Lung (tissue), 12 donors: ENCODE results near the gene BCL10. TPM values are rescaled to one million over a fixed set of nuclear protein-coding genes. Genes with fewer than 3 reads are reported as not detected.

Source experiments
- ATAC-seq: fragments of 200-7000 bp; cut with Tn5 transposase; one replicate; pipeline ENCODE4 v1.9.1; 2020; ENCODE audit warnings: moderate number of reproducible peaks; ENCODE audit not compliant: insufficient read depth, low FRiP score
- DNase-seq, 3 donors: peaks; one replicate each; pipeline ENCODE4 v3.0.0-alpha.2; 2013 to 2017
- H3K27ac ChIP-seq, 2 donors: one replicate each; pipeline ENCODE4 v1.5.1; 2013; ENCODE audit warnings: mild to moderate bottlenecking in 2 of 2, moderate library complexity in 2 of 2, control low read depth in 1 of 2, inconsistent platforms in 1 of 2, low read depth in 1 of 2, low read length in 1 of 2
- H3K27me3 ChIP-seq, 3 donors: one replicate each; pipeline ENCODE4 v1.5.1; 2013; ENCODE audit warnings: low read length in 2 of 3; ENCODE audit not compliant: control insufficient read depth in 3 of 3, insufficient read depth in 3 of 3
- H3K36me3 ChIP-seq, 4 donors: one replicate each; pipeline ENCODE4 v1.5.1; 2013; ENCODE audit warnings: low read length in 4 of 4, mild to moderate bottlenecking in 1 of 4, moderate library complexity in 1 of 4; ENCODE audit not compliant: control insufficient read depth in 4 of 4, insufficient read depth in 4 of 4
- H3K4me1 ChIP-seq, 5 donors: one replicate each; pipeline ENCODE4 v1.5.1; 2013; ENCODE audit warnings: low read length in 5 of 5, mild to moderate bottlenecking in 2 of 5, moderate library complexity in 1 of 5; ENCODE audit not compliant: control insufficient read depth in 5 of 5, insufficient read depth in 5 of 5
- H3K4me3 ChIP-seq: one replicate; pipeline ENCODE4 v1.5.1; 2013; ENCODE audit warnings: mild to moderate bottlenecking, control low read depth, moderate library complexity
- H3K9ac ChIP-seq, 2 donors: one replicate each; pipeline ENCODE4 v1.5.1; 2013; ENCODE audit warnings: low read length in 2 of 2, control low read depth in 1 of 2; ENCODE audit not compliant: insufficient read depth in 1 of 2
- H3K9me3 ChIP-seq, 4 donors: one replicate each; pipeline ENCODE4 v1.5.1; 2013; ENCODE audit warnings: low read length in 3 of 4, mild to moderate bottlenecking in 1 of 4, moderate library complexity in 1 of 4; ENCODE audit not compliant: control insufficient read depth in 4 of 4, insufficient read depth in 3 of 4
- WGBS, 2 donors: extraction: QIAGEN DNeasy Blood & Tissue Kit; methylation state at CpG; one replicate each; pipeline ENCODE4 v1.1.7; 2013; 5-methylcytosine and 5-hydroxymethylcytosine counted together
- polyA plus RNA-seq, 2 donors: library from polyadenylated mRNA; stranded (reverse); fragments of 200-250 nt; gene quantifications; one replicate each; pipeline ENCODE4 v1.2.1, GENCODE V29; 2013
- total RNA-seq, 2 donors: library from RNA; depleted of rRNA in 1 of 2; stranded (reverse); fragments of >200 nt in 1 of 2; gene quantifications; one replicate each; pipeline ENCODE4 v1.2.1, GENCODE V29; 2014 to 2021
- TF ChIP-seq, protein P1 (sequence below): IDR thresholded peaks from 2 replicates; pipeline ENCODE4 v1.5.1; 2012; ENCODE audit warnings: mild to moderate bottlenecking; ENCODE audit errors: control extremely low read depth, extremely low read depth
- donor health status: control.
- donor health status: control.
- donor health status: Bipolar disorder and iron deficiency.
- donor health status: healthy.
- donor health status: DM: yes; HTN: yes; CAD: no.

BCL10 gene
- total and polyA plus RNA-seq, 4 donors: 9.9 to 32.3 (median 18.8) TPM

DNA sequence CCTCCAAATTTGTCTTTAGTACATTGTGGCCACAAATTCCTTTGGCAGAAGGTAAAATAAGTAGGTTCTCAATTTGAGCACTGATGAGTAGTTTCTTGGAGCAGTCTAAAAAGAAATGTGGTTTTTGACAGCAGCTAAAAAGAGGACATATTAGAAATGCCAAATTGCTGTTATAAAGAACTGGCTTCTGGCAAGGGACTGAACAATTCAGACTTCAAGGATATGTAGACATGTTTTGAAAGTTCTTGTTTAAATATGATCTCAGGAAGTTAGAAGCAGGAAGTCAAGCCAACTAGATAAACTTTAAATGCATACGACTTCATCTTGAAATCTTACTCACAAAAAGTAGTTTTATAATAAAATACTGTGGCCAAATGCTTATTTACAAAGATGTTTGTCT lies 35.8 kb downstream of the BCL10 start:
- Histone ChIP-seq H3K27me3 (no peaks in the 10 kb centered on the region), H3K4me3 (no peak overlapping the region), H3K36me3 (no peaks in the 10 kb centered on the region), H3K27ac (no peak overlapping the region), H3K9me3 (no peaks in the 10 kb centered on the region), H3K9ac (no peak overlapping the region), H3K4me1 (peaks cover 2 to 43% (median 21%) of the 10 kb centered on the region in 5 donors)
- WGBS, 2 donors: 0 to 2% methylated on average over 1 of the region's 1 CpG
- ATAC-seq (peak; percentile 53), DNase-seq (peak in 2 of 3 donors; percentile 59 to 78)
- TF ChIP-seq, protein P1, sequence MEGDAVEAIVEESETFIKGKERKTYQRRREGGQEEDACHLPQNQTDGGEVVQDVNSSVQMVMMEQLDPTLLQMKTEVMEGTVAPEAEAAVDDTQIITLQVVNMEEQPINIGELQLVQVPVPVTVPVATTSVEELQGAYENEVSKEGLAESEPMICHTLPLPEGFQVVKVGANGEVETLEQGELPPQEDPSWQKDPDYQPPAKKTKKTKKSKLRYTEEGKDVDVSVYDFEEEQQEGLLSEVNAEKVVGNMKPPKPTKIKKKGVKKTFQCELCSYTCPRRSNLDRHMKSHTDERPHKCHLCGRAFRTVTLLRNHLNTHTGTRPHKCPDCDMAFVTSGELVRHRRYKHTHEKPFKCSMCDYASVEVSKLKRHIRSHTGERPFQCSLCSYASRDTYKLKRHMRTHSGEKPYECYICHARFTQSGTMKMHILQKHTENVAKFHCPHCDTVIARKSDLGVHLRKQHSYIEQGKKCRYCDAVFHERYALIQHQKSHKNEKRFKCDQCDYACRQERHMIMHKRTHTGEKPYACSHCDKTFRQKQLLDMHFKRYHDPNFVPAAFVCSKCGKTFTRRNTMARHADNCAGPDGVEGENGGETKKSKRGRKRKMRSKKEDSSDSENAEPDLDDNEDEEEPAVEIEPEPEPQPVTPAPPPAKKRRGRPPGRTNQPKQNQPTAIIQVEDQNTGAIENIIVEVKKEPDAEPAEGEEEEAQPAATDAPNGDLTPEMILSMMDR: no peak

DNA sequence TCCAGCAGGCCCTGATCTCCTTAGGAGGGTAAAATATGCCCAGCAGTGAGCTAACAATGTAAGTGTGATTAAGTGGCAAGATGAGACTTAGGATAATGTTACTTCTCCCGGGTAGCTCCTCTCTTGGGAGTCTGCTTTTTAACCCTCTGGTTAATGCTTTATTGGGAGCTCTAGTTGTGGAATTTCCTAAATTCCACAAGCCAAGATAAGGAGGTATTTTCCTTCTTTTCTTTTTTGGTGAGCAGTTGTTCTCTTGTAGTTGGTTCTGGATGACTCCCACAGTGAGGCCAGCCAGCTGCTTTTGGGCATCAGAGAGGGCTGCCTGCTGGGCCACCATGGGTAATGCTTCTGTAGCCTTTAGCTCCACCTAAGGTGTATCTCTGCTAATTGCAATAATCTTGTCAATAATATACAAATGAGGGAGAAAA lies 36.2 kb downstream of the BCL10 start:
- peak overlapping the region in 1 of 2 donors; percentile 62 for H3K27ac ChIP-seq
- H3K36me3 ChIP-seq: no peaks in the 10 kb centered on the region
- H3K27me3 ChIP-seq: no peaks in the 10 kb centered on the region
- TF ChIP-seq, protein P1: no peak
- no peaks in the 10 kb centered on the region for H3K9me3 ChIP-seq
- no peak for ATAC-seq
- no peak overlapping the region for H3K9ac ChIP-seq
- WGBS, 2 donors: 21 to 85% methylated on average over 1 of the region's 1 CpG
- no peak for DNase-seq
- no peak overlapping the region for H3K4me3 ChIP-seq
- peaks cover 2 to 38% (median 21%) of the 10 kb centered on the region in 5 donors for H3K4me1 ChIP-seq

DNA sequence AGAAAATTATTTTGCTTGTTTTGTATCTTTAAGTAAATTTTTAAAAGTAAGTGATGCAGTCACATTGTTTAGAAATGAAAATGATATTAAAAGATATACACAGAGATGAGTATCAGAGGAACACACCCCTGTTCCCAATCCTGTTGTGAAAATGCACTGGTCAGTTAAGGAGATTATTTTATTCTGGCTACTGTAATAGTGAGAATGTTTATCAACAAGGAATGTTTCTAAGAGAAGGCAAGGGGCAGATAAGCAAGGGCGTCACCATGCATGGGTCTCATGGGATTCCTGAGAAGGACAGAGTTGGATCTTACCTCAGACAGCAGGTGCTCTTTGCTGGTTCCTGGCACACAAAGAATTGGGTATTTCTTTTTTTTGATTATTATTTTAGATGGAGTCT lies 38.8 kb downstream of the BCL10 start:
- ATAC-seq: no peak
- TF ChIP-seq, protein P1: no peak
- no peaks in the 10 kb centered on the region for H3K9me3 ChIP-seq
- H3K9ac ChIP-seq: no peak overlapping the region
- no peak overlapping the region for H3K27ac ChIP-seq
- peaks cover 0 to 17% (median 12%) of the 10 kb centered on the region in 5 donors for H3K4me1 ChIP-seq
- H3K27me3 ChIP-seq: no peaks in the 10 kb centered on the region
- 82 to 84% methylated on average over 1 of the region's 1 CpG for WGBS, 2 donors
- no peaks in the 10 kb centered on the region for H3K36me3 ChIP-seq
- H3K4me3 ChIP-seq: no peak overlapping the region
- DNase-seq: no peak

DNA sequence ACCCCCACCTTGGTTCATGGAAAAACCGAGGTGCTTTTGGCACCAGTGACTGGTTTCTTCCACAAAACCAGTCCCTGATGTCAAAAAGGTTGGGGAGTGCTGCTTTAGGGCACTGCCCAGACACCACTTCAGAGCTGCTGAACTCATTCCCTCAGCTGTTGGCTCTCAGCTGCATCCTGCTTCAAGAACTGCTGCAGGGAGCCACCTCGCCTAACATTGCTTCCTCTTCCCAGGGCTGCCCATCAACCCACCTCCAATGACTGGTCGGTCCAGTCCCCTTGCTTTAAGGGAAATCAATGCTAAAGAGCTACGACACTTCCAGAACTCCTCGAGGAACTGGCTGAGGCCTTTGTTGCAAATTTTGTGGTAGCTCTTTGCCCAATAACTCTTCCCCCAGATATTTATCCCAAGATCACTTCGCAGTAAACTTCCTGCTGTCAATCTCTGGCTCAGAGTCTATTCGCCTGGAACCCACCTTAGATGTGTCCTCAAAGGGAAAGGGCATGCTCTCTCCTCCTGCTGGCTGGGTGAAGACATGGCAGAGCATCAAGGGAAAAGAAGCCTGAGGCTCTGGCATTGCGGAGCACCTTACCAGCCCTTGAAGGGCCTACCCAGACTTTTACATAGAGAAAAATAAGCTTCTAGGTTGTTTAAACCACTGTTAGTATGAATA lies 46.0 kb downstream of the BCL10 start:
- DNase-seq: no peak
- H3K4me1 ChIP-seq: peaks cover 0 to 26% (median 8%) of the 10 kb centered on the region in 5 donors
- no peaks in the 10 kb centered on the region for H3K27me3 ChIP-seq
- H3K9ac ChIP-seq: no peak overlapping the region
- H3K9me3 ChIP-seq: no peaks in the 10 kb centered on the region
- H3K27ac ChIP-seq: no peak overlapping the region
- 55 to 63% methylated on average over 8 of the region's 8 CpGs for WGBS, 2 donors
- H3K36me3 ChIP-seq: no peaks in the 10 kb centered on the region
- TF ChIP-seq, protein P1: no peak
- ATAC-seq: no peak
- no peak overlapping the region for H3K4me3 ChIP-seq
